ENCODE data around the gene F2RL3.

The F2RL3 gene

GRCh38 chr19:16897029-16897855 is 8.4 kb downstream of the F2RL3 start:
- DNase-seq: peak; percentile 27
- no peak overlapping the region for H3K4me3 ChIP-seq (ENCODE audit: low read depth, low read length)
- H3K36me3 ChIP-seq: no peaks in the 10 kb centered on the region
- no peak overlapping the region for H3K27ac ChIP-seq
- no peaks in the 10 kb centered on the region for H3K9me3 ChIP-seq (ENCODE audit: severe bottlenecking)
- H3K27me3 ChIP-seq (ENCODE audit: insufficient read depth, low read depth, severe bottlenecking): no peaks in the 10 kb centered on the region
- TF ChIP-seq CTCF (IDR thresholded peaks at IDR 0.05; ENCODE audit: low read depth, low read length): no peak

- no peaks in the 10 kb centered on the region for H3K27me3 ChIP-seq (ENCODE audit: insufficient read depth, low read depth, severe bottlenecking)
- no peak for TF ChIP-seq CTCF (IDR thresholded peaks at IDR 0.05; ENCODE audit: low read depth, low read length)
- DNase-seq: no peak
- H3K27ac ChIP-seq: no peak overlapping the region
- H3K4me3 ChIP-seq (ENCODE audit: low read depth, low read length): no peak overlapping the region
- no peaks in the 10 kb centered on the region for H3K36me3 ChIP-seq
- no peaks in the 10 kb centered on the region for H3K9me3 ChIP-seq (ENCODE audit: severe bottlenecking)
Measured at GRCh38 chr19:16897856-16898161, 9.0 kb downstream of the F2RL3 start.

- TF ChIP-seq CTCF (IDR thresholded peaks at IDR 0.05; ENCODE audit: low read depth, low read length): no peak
- DNase-seq: no peak
- Histone ChIP-seq H3K27me3 (ENCODE audit: insufficient read depth, low read depth, severe bottlenecking) (no peaks in the 10 kb centered on the region), H3K9me3 (ENCODE audit: severe bottlenecking) (no peaks in the 10 kb centered on the region), H3K36me3 (no peaks in the 10 kb centered on the region), H3K4me3 (ENCODE audit: low read depth, low read length) (no peak overlapping the region), H3K27ac (no peak overlapping the region)
Measured at GRCh38 chr19:16898361-16899015, 9.7 kb downstream of the F2RL3 start.

GRCh38 chr19:16899566-16900075 is 10.8 kb downstream of the F2RL3 start:
- H3K27ac ChIP-seq: no peak overlapping the region
- H3K36me3 ChIP-seq: no peaks in the 10 kb centered on the region
- peak; percentile 31 for DNase-seq
- H3K9me3 ChIP-seq (ENCODE audit: severe bottlenecking): no peaks in the 10 kb centered on the region
- no peaks in the 10 kb centered on the region for H3K27me3 ChIP-seq (ENCODE audit: insufficient read depth, low read depth, severe bottlenecking)
- peak; percentile 53 for TF ChIP-seq CTCF (IDR thresholded peaks at IDR 0.05; ENCODE audit: low read depth, low read length)
- H3K4me3 ChIP-seq (ENCODE audit: low read depth, low read length): no peak overlapping the region

GRCh38 chr19:16901491-16902175 is 12.8 kb downstream of the F2RL3 start:
- H3K9me3 ChIP-seq (ENCODE audit: severe bottlenecking): no peaks in the 10 kb centered on the region
- no peak for TF ChIP-seq CTCF (IDR thresholded peaks at IDR 0.05; ENCODE audit: low read depth, low read length)
- H3K27me3 ChIP-seq (ENCODE audit: insufficient read depth, low read depth, severe bottlenecking): no peaks in the 10 kb centered on the region
- H3K36me3 ChIP-seq: no peaks in the 10 kb centered on the region
- H3K4me3 ChIP-seq (ENCODE audit: low read depth, low read length): no peak overlapping the region
- no peak overlapping the region for H3K27ac ChIP-seq
- no peak for DNase-seq
